Adipocyte (in vitro differentiated cells): Measurements from ENCODE around the gene CCNT2.
"Not testable (repeated sequence)": the region's sequence is repeated elsewhere in the genome, so short reads cannot be mapped to it uniquely, and the experiment has no call there.

Experiments used
- DNase-seq: peaks from one replicate; pipeline ENCODE4 v3.0.0-alpha.2; 2015; ENCODE audit warnings: low read depth
- H3K27me3 ChIP-seq: replicated peaks from 2 replicates; pipeline ENCODE4 v1.7.0; 2013; ENCODE audit warnings: mild to moderate bottlenecking, low read length, moderate library complexity; ENCODE audit not compliant: control insufficient read depth, insufficient read depth
- H3K36me3 ChIP-seq: 2 replicates; pipeline ENCODE4 v1.7.0; 2013; ENCODE audit warnings: low read length, mild to moderate bottlenecking, moderate library complexity; ENCODE audit not compliant: control insufficient read depth, insufficient read depth, severe bottlenecking
- H3K4me1 ChIP-seq: 2 replicates; pipeline ENCODE4 v1.7.0; 2013; ENCODE audit warnings: mild to moderate bottlenecking, low read length, moderate library complexity; ENCODE audit not compliant: control insufficient read depth, insufficient read depth
- H3K4me3 ChIP-seq: 2 replicates; pipeline ENCODE4 v1.7.0; 2013; ENCODE audit warnings: mild to moderate bottlenecking, low read length, moderate library complexity
- H3K9ac ChIP-seq: 2 replicates; pipeline ENCODE4 v1.7.0; 2013; ENCODE audit warnings: mild to moderate bottlenecking, low read length, moderate library complexity
- H3K9me3 ChIP-seq: 2 replicates; pipeline ENCODE4 v1.7.0; 2013; ENCODE audit warnings: mild to moderate bottlenecking, low read length, moderate library complexity; ENCODE audit not compliant: control insufficient read depth

CCNT2 gene

DNA sequence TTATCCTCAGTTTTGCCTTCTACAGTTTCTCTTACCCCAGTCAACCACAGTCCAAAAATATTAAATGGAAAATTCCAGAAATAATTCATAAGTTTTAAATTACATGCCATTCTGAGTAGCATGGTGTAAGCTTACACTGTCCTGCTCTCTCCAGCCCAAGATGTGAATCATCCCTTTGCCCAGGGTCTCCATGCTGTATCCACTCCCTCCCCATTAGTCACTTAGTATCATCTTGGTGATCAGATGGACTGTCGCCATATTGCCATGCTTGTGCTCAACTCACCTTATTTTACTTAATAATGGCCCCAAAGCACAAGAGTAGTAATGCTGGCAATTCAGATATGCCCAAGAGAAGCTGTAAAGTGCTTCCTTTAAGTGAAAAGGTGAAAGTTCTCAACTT is 18.5 kb upstream of the CCNT2 start:
- Histone ChIP-seq H3K9me3 (no peaks in the 10 kb centered on the region), H3K36me3 (no peaks in the 10 kb centered on the region), H3K27me3 (no peaks in the 10 kb centered on the region), H3K4me3 (no peak overlapping the region), H3K4me1 (no peaks in the 10 kb centered on the region), H3K9ac (no peak overlapping the region)
- peak; percentile 75 for DNase-seq

- H3K27me3 ChIP-seq, DNase-seq, H3K9ac ChIP-seq, H3K4me1 ChIP-seq, H3K4me3 ChIP-seq, H3K9me3 ChIP-seq, H3K36me3 ChIP-seq: not testable (repeated sequence)
Measured at GRCh38 chr2:134903701-134904100, 14.9 kb upstream of the CCNT2 start.

- no peak overlapping the region for H3K4me3 ChIP-seq
- no peak for DNase-seq
- H3K27me3 ChIP-seq: no peaks in the 10 kb centered on the region
- H3K9me3 ChIP-seq: no peaks in the 10 kb centered on the region
- no peaks in the 10 kb centered on the region for H3K4me1 ChIP-seq
- H3K9ac ChIP-seq: no peak overlapping the region
- no peaks in the 10 kb centered on the region for H3K36me3 ChIP-seq
Measured at GRCh38 chr2:134905168-134905567, 13.5 kb upstream of the CCNT2 start.

GRCh38 chr2:134906726-134907125 is 11.9 kb upstream of the CCNT2 start:
- H3K4me3 ChIP-seq: no peak overlapping the region
- no peaks in the 10 kb centered on the region for H3K4me1 ChIP-seq
- no peaks in the 10 kb centered on the region for H3K27me3 ChIP-seq
- no peak for DNase-seq
- no peaks in the 10 kb centered on the region for H3K36me3 ChIP-seq
- no peaks in the 10 kb centered on the region for H3K9me3 ChIP-seq
- no peak overlapping the region for H3K9ac ChIP-seq

DNA sequence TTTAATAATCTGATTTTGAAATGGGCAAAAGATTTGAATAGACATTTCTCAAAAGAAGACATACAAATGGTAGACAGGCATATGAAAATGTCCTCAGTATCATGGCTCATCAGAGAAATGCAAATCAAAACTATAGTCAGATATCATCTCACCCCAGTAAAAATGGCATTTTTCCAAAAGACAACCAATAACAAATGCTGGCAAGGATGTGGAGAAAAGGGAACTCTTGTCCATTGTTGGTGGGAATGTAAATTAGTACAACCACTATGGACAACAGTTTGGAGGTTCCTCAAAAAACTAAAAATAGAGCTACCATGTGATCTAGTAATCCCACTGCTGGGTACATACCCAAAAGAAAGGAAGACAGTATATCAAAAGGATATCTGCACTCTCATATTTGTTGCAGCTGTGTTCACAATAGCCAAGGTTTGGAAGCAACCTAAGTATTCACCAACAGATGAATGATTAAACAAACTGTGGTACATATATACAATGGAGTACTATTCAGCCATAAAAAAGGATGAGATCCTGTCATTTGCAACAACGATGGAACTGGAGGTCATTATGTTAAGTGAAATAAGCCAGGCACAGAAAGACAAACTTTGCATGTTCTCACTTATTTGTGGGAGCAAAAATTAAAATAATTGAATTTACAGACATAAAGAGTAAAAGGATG is 11.0 kb upstream of the CCNT2 start:
- not testable (repeated sequence) for H3K4me3 ChIP-seq, H3K9ac ChIP-seq, DNase-seq, H3K9me3 ChIP-seq, H3K36me3 ChIP-seq, H3K4me1 ChIP-seq, H3K27me3 ChIP-seq

- H3K4me1 ChIP-seq: no peaks in the 10 kb centered on the region
- no peaks in the 10 kb centered on the region for H3K9me3 ChIP-seq
- no peak overlapping the region for H3K9ac ChIP-seq
- H3K4me3 ChIP-seq: no peak overlapping the region
- no peaks in the 10 kb centered on the region for H3K36me3 ChIP-seq
- DNase-seq: no peak
- H3K27me3 ChIP-seq: no peaks in the 10 kb centered on the region
Measured at GRCh38 chr2:134910763-134911399, 7.7 kb upstream of the CCNT2 start.

DNA sequence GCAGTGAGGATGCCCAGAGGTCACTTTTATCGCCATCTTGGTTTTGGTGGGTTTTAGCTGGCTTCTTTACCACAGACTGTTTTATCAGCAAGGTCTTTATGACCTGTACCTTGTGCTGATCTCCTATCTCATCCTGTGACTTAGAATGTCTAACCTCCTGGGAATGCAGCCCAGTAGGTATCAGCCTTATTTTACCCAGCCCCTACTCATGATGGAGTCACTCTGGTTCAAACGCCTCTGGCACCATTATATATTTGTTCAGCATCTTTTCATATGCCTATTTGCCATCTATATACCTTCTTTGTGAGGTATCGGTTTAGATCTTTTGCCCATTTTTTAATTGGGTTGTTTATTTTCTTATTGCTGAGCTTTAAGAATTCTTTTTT is 7.2 kb upstream of the CCNT2 start:
- no peak for DNase-seq
- H3K4me3 ChIP-seq: no peak overlapping the region
- no peaks in the 10 kb centered on the region for H3K36me3 ChIP-seq
- no peaks in the 10 kb centered on the region for H3K9me3 ChIP-seq
- H3K9ac ChIP-seq: no peak overlapping the region
- no peaks in the 10 kb centered on the region for H3K4me1 ChIP-seq
- H3K27me3 ChIP-seq: no peaks in the 10 kb centered on the region

DNA sequence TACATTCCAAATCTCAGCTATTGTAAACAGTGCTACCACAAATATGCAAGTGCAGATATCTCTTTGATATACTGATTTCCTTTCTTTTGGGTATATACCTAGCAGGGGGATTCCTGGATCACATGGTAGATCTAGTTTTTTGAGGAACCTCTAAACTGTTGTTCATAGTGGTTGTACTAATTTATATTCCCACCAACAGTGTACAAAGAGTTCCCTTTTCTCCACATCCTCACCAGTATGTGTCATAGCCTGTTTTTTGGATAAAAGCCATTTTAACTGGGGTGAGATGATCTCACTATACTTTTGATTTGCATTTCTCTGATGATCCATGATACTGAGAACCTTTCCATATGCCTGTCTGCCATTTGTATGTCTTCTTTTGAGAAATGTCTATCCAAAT is 6.3 kb upstream of the CCNT2 start:
- H3K4me3 ChIP-seq: no peak overlapping the region
- DNase-seq: no peak
- H3K9ac ChIP-seq: no peak overlapping the region
- no peaks in the 10 kb centered on the region for H3K9me3 ChIP-seq
- H3K27me3 ChIP-seq: no peaks in the 10 kb centered on the region
- peaks cover 3% of the 10 kb centered on the region for H3K4me1 ChIP-seq
- H3K36me3 ChIP-seq: no peaks in the 10 kb centered on the region

DNA sequence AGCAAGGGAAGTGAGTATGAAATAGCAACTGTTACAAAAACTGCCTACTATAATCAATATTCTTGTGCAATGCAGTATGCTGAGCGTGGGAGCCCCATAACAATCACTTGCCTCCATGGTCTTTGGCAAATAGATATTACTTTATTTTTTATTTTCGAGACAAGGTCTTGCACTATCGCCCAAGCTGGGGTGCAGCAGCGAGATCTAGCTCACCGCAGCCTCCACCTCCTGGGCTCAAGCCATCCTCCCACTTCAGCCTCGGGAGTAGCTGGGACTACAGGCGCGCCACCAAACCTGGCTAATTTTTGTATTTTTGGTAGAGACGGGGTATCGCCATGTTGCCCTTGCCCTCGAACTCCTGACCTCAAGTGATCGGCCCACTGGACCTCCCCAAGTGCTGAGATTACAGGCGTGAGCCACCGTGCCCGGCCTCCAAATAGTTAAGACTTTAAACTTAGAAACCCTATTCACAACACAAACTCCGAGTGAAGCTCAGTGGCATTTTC is 1.2 kb upstream of the CCNT2 start:
- Histone ChIP-seq H3K9me3 (no peaks in the 10 kb centered on the region), H3K4me3 (peak overlapping the region; percentile 92), H3K4me1 (peaks cover 21% of the 10 kb centered on the region), H3K9ac (peak overlapping the region; percentile 100), H3K27me3 (no peaks in the 10 kb centered on the region), H3K36me3 (no peaks in the 10 kb centered on the region)
- no peak for DNase-seq

DNA sequence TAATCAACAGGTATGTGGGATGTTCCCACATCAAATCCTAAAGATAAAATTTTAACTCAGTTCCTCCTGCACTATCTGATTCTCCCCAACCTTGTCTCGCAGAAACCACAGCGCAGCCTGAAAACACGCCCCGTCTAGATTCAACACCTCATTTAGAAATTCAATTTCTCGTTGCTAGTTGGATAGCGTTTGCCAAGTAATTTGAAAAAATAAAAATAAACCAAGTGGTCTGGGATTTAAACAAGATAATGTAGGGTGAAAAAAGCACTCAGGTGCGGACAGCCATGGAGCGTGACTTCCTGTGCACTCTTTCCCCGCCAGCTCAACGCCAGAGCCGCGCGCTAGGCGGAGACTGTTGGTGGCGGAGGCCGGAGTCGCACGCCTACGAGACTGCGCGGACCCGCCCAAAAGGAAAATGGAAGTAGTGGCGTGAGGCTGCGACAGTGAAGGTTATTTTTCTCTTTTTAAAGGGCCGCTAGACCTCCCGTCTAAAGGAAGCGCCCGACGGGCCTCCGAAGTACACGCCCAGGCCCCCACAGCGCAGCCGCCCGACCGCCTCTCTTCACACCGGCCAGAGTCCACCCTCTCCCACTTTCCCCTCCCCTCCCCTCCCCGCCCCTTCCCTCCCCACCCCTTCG is 615 bp upstream of the CCNT2 start:
- H3K36me3 ChIP-seq: no peaks in the 10 kb centered on the region
- H3K9ac ChIP-seq: peak overlapping the region; percentile 100
- no peaks in the 10 kb centered on the region for H3K9me3 ChIP-seq
- no peak for DNase-seq
- H3K27me3 ChIP-seq: no peaks in the 10 kb centered on the region
- peak overlapping the region; percentile 92 for H3K4me3 ChIP-seq
- H3K4me1 ChIP-seq: peaks cover 24% of the 10 kb centered on the region

DNA sequence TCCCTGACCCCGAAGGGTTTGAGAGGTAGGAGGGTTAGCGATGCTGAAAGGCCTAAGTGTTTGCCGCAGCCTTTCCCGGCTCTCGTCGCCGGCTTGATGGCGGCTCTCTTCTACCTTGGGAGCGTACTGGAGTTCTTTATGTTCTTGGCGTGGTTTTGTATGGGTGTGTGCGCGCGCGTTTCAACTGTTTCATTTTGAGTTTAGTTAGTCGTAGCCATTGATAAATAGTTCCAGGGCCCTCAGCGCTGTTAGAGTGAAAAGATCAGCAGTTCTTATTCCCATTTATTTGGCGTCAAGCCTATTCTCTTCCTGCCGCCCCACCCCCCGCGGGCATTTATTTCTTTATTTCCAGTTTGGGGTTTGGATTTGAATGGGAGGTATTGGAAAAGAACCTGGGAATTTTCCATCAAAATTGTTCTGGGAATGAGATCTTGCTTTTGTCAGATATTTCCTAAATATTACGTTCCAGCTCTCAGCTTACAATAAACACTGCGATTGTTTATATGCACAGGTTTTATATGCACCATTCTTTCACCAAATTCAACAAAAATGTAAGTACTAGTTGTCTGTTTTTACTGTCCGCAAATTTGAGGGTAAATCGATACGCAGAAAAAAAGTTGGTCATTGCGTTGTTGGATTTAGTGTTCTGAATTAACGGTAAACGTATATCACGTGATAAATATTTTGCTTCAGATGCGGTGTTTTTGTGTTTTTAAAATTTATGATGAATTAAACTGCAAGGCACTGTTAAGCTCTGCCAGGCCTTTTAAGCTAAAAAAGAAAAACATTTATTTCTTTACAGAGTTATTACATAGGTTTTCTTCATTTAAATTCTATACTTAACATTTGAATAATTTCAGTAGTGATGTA is 954 bp downstream of the CCNT2 start:
- DNase-seq: peak; percentile 72
- H3K9ac ChIP-seq: peak overlapping the region; percentile 100
- H3K36me3 ChIP-seq: peaks cover 1% of the 10 kb centered on the region

More for the DNA sequence above, 954 bp downstream of the CCNT2 start:
- Histone ChIP-seq H3K9me3 (no peaks in the 10 kb centered on the region), H3K27me3 (no peaks in the 10 kb centered on the region), H3K4me1 (peaks cover 24% of the 10 kb centered on the region), H3K4me3 (peak overlapping the region; percentile 98)
